ENCODE results near the gene ADAMTSL3. TPM values are rescaled to one million over a fixed set of nuclear protein-coding genes. Genes with fewer than 3 reads are reported as not detected.
A peak's percentile ranks its signal among the peaks of the same experiment; 100 is the strongest.

The ADAMTSL3 gene
- total RNA-seq, 4 donors from 2014 or later, result 16.2 to 19.7 (median 19.3) TPM

DNA sequence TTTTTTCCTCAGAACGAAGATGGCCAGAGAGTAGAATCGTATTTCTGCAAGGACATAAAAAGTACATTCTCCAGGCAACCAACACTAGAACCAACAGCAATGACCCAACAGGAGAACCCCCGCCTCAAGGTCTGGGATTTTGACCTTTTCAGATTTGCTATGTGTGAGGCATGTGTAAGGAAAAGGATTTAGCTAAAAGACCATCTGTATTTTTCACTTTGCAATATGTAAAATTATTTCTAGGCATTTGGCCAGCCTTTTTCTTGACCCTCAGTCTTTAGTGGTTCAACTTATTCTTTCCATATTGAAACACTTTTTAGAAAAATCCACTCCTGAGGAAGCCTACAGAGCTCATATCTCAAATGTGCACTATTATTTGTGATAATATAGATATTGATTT is 362.4 kb downstream of the ADAMTSL3 start:
- H3K4me3 ChIP-seq, result no peak overlapping the region
- peaks cover 0 to 5% (median 0%) of the 10 kb centered on the region in 4 donors for H3K9me3 ChIP-seq
- H3K27me3 ChIP-seq, result no peaks in the 10 kb centered on the region
- no peaks in the 10 kb centered on the region for H3K4me1 ChIP-seq
- H3K36me3 ChIP-seq, result no peaks in the 10 kb centered on the region
- H3K27ac ChIP-seq, result no peak overlapping the region
- 60 to 63% methylated on average over 3 of the region's 3 CpGs for WGBS, 2 donors
- no peak for DNase-seq (ENCODE audit: low spot score in 2 of 2)
- no peak for TF ChIP-seq EP300 (IDR thresholded peaks at IDR 0.05)
- TF ChIP-seq POLR2A (IDR thresholded peaks at IDR 0.05), result no peak
- TF ChIP-seq, protein P1, sequence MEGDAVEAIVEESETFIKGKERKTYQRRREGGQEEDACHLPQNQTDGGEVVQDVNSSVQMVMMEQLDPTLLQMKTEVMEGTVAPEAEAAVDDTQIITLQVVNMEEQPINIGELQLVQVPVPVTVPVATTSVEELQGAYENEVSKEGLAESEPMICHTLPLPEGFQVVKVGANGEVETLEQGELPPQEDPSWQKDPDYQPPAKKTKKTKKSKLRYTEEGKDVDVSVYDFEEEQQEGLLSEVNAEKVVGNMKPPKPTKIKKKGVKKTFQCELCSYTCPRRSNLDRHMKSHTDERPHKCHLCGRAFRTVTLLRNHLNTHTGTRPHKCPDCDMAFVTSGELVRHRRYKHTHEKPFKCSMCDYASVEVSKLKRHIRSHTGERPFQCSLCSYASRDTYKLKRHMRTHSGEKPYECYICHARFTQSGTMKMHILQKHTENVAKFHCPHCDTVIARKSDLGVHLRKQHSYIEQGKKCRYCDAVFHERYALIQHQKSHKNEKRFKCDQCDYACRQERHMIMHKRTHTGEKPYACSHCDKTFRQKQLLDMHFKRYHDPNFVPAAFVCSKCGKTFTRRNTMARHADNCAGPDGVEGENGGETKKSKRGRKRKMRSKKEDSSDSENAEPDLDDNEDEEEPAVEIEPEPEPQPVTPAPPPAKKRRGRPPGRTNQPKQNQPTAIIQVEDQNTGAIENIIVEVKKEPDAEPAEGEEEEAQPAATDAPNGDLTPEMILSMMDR (IDR thresholded peaks at IDR 0.05), result no peak

DNA sequence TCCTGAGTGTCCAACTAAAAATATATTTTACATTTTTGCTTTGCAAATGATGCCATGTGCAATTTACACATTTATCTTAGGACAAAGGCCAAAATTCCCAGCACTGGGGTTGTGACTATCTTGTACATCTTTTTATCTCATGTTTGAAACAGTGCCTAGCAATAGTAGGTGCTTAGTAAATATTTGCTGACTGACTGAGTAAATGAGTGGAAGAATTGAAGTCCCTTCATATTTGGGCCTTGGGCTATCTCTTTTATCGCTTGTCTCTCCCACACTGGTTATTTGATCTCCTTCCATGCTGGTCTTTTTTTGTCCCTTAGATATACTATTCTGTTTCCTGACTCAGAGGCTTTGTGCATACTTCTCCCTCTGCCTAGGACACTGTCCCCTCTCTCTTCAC is 368.6 kb downstream of the ADAMTSL3 start:
- DNase-seq (ENCODE audit: low spot score in 2 of 2), result no peak
- Histone ChIP-seq H3K27me3 (no peaks in the 10 kb centered on the region), H3K4me1 (no peaks in the 10 kb centered on the region), H3K36me3 (no peaks in the 10 kb centered on the region), H3K9me3 (no peaks in the 10 kb centered on the region), H3K27ac (no peak overlapping the region), H3K4me3 (no peak overlapping the region)
- WGBS, 2 donors, result 97% methylated on average over 1 of the region's 1 CpG
- no peak for TF ChIP-seq EP300 (IDR thresholded peaks at IDR 0.05)
- TF ChIP-seq, protein P1 (IDR thresholded peaks at IDR 0.05), result no peak
- no peak for TF ChIP-seq POLR2A (IDR thresholded peaks at IDR 0.05)

DNA sequence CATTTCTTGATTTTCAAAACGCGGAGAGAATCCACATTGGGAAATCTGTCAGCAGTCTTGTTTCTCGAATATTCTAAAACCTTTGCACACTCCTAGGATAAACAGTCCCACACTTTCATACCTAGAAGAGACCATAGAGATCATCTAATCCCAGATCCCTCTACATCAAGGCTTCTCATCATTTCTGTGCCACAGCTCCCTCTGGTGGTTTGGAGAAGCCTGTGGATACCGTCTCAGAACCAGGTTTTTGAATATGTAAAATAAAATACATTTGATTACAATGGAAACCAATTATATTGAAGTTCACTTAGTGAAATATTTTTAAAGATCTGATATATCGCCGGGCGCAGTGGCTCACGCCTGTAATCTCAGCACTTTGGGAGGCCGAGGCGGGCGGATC is 369.7 kb downstream of the ADAMTSL3 start:
- no peak overlapping the region for H3K27ac ChIP-seq
- WGBS, 2 donors, result 96% methylated on average over 11 of the region's 11 CpGs
- TF ChIP-seq, protein P1 (IDR thresholded peaks at IDR 0.05), result peak in 4 of 5 experiments; percentile 22 to 53 (median 28)
- TF ChIP-seq EP300 (IDR thresholded peaks at IDR 0.05), result no peak
- H3K9me3 ChIP-seq, result no peaks in the 10 kb centered on the region
- no peaks in the 10 kb centered on the region for H3K4me1 ChIP-seq
- H3K4me3 ChIP-seq, result no peak overlapping the region
- H3K27me3 ChIP-seq, result no peaks in the 10 kb centered on the region
- DNase-seq (ENCODE audit: low spot score in 2 of 2), result peak; percentile 14 to 38
- no peaks in the 10 kb centered on the region for H3K36me3 ChIP-seq

DNA sequence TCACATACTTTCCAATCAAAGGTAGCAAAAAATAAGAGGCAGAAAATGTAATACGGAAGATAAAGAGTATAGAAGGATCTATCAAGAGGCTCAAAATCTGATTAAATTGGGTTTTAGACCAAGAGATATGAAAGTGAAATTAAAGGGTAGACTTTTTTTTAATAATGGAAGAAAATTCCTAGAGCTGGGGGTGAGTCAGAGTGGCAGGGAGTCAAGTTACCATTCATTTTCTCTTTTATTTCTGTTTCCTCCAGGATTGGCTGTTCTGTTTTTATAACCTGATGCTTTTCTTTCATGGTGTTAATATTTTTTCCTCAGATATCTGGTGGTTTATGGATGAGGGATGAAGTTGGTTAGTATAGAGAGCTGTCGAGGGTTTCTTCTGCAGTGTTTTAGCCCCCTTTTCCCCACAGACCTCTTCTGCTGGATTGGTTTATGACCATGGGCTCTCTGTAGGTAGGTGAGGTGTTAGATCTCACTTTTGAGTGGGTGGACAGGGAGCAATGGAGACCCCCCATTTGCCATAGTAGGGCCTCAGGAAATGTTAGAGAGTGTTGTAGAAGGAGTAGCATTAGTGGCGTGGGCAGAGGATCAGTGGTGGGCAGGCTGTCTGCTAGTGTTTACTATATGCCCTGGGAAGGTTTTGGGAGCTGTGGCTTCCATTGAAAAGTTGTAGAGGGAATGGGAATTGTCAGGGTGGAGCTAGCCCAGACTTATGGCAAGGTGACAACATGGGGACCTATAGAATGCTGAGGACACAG is 380.1 kb downstream of the ADAMTSL3 start:
- H3K36me3 ChIP-seq, result peaks cover 0 to 7% (median 0%) of the 10 kb centered on the region in 3 donors
- 92 to 93% methylated on average over 3 of the region's 3 CpGs for WGBS, 2 donors

More for the DNA sequence above, 380.1 kb downstream of the ADAMTSL3 start:
- TF ChIP-seq, protein P1 (IDR thresholded peaks at IDR 0.05), result no peak
- no peak for TF ChIP-seq EP300 (IDR thresholded peaks at IDR 0.05)
- no peak for TF ChIP-seq POLR2A (IDR thresholded peaks at IDR 0.05)
- no peak for DNase-seq (ENCODE audit: low spot score in 2 of 2)
- Histone ChIP-seq H3K9me3 (peaks cover 0 to 11% (median 0%) of the 10 kb centered on the region in 4 donors), H3K4me1 (no peaks in the 10 kb centered on the region), H3K27ac (no peak overlapping the region), H3K27me3 (no peaks in the 10 kb centered on the region), H3K4me3 (no peak overlapping the region)
